B cell (primary cell): Measurements from ENCODE around the gene TMEM80.

Experiments
- CTCF ChIP-seq: fragments of 200-600 bp; IDR thresholded peaks from one replicate; pipeline ENCODE4 v1.8.0; 2022; ENCODE audit warnings: antibody characterized with exemption, mild to moderate bottlenecking
- EZH2 ChIP-seq: IDR thresholded peaks from 2 replicates; pipeline ENCODE4 v1.6.1; 2012; ENCODE audit warnings: borderline replicate concordance, low read depth, mild to moderate bottlenecking, moderate library complexity, low read length; ENCODE audit not compliant: insufficient read depth, poor library complexity, severe bottlenecking

GRCh38 chr11:679271-680207 is 16.1 kb upstream of the TMEM80 start:
- TF ChIP-seq CTCF: no peak
- TF ChIP-seq EZH2: no peak
